ENCODE data around the gene OVOL2. TPM values are rescaled to one million over a fixed set of nuclear protein-coding genes. Genes with fewer than 3 reads are reported as not detected.
A peak's percentile ranks its signal among the peaks of the same experiment; 100 is the strongest.

The OVOL2 gene
- total and polyA plus RNA-seq, 3 experiments from 2014 or later, result not detected

DNA sequence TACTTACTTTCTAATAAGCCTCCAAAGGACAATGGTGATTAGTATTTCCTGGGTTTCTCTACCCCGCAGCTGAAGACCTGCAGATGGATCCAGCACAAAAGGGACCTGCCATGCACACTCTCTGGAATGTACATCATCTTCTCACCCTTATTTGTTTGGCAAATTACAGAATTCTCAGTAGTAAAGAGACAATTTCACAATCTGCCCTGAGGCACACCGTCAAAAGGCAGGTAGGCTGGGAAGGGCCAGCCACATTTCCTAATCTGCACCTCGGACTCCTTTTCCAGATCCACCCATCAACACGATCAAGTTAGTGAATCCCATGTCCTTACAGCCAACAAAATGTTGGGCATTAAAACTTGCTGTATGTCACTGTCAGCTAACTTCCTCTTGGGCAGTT lies 4.9 kb downstream of the OVOL2 start:
- Mint-ChIP-seq H3K9me3 (no peaks in the 10 kb centered on the region), H3K27ac (peak overlapping the region in 1 of 8 donors; percentile 11), H3K27me3 (peaks cover 25 to 44% of the 10 kb centered on the region in 2 donors), H3K4me1 (peaks cover 4 to 6% (median 5%) of the 10 kb centered on the region in 3 donors), H3K4me3 (no peak overlapping the region), H3K36me3 (no peaks in the 10 kb centered on the region)
- H3K27ac ChIP-seq (ENCODE audit: low read depth, low read length), result no peak overlapping the region
- CTCF ChIA-PET, result no interaction called here
- H3K36me3 ChIP-seq (ENCODE audit: insufficient read depth, low read length), result no peaks in the 10 kb centered on the region
- POLR2A ChIA-PET, result no interaction called here
- no peaks in the 10 kb centered on the region for H3K9me3 ChIP-seq (ENCODE audit: low read length)
- H3K4me1 ChIP-seq (ENCODE audit: insufficient read depth, low read length), result no peaks in the 10 kb centered on the region
- no peak overlapping the region for H3K4me3 ChIP-seq (ENCODE audit: low read length)
- DNase-seq, result no peak
- peaks cover 13% of the 10 kb centered on the region for H3K27me3 ChIP-seq (ENCODE audit: insufficient read depth, low read length, poor library complexity, severe bottlenecking)

DNA sequence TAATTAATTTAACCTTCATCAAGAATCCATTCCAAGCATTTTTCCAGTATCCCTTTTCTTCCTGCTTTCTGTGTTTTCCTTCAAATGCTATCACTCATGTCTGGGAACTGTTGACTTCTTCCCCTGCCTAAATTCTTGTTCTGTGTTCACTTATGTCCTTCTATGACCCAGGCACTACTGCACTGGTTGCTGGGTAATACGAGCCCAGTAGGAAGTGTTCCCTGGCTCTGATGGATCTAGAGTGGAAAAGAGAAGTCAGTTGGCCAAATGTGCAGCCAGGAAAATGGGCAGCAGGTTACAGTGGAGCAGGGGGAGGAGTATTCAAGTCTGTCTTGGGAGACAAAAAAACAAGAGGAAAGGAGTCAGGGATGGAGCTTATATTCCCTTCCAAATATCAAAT lies 7.1 kb downstream of the OVOL2 start:
- POLR2A ChIA-PET, result no interaction called here
- Histone ChIP-seq H3K27me3 (ENCODE audit: insufficient read depth, low read length, poor library complexity, severe bottlenecking) (peaks cover 13% of the 10 kb centered on the region), H3K36me3 (ENCODE audit: insufficient read depth, low read length) (no peaks in the 10 kb centered on the region), H3K27ac (ENCODE audit: low read depth, low read length) (no peak overlapping the region), H3K4me1 (ENCODE audit: insufficient read depth, low read length) (no peaks in the 10 kb centered on the region), H3K9me3 (ENCODE audit: low read length) (no peaks in the 10 kb centered on the region), H3K4me3 (ENCODE audit: low read length) (no peak overlapping the region)
- Mint-ChIP-seq H3K36me3 (no peaks in the 10 kb centered on the region), H3K9me3 (no peaks in the 10 kb centered on the region), H3K27me3 (peaks cover 24 to 44% of the 10 kb centered on the region in 2 donors), H3K4me1 (no peaks in the 10 kb centered on the region), H3K4me3 (no peak overlapping the region), H3K27ac (peak overlapping the region in 1 of 8 donors; percentile 27)
- CTCF ChIA-PET, result no interaction called here
- DNase-seq, result no peak

DNA sequence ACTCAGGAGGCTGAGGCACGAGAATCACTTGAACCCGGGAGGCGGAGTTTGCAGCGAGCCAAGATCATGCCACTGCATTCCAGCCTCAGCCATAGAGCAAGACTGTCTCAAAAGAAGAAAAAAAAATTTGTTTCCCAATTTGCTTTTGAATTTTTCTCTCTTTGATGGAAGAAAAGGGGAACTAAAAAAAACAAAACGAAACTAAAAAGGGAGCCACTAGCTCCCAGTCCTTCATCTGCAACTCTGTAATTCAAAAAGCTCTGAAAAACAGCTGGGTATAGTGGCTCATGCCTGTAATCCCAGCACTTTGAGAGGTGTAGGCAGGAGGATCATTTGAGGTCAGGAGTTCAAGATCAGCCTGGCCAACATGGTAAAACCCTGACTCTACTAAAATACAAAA lies 9.5 kb downstream of the OVOL2 start:
- POLR2A ChIA-PET, result no interaction called here
- no peaks in the 10 kb centered on the region for H3K4me1 Mint-ChIP-seq
- Histone ChIP-seq H3K9me3 (ENCODE audit: low read length) (no peaks in the 10 kb centered on the region), H3K27me3 (ENCODE audit: insufficient read depth, low read length, poor library complexity, severe bottlenecking) (peaks cover 4% of the 10 kb centered on the region), H3K4me3 (ENCODE audit: low read length) (no peak overlapping the region), H3K4me1 (ENCODE audit: insufficient read depth, low read length) (no peaks in the 10 kb centered on the region), H3K27ac (ENCODE audit: low read depth, low read length) (no peak overlapping the region), H3K36me3 (ENCODE audit: insufficient read depth, low read length) (no peaks in the 10 kb centered on the region)
- H3K9me3 Mint-ChIP-seq, result peaks cover 0 to 6% (median 2%) of the 10 kb centered on the region in 5 donors
- no peak overlapping the region for H3K27ac Mint-ChIP-seq
- H3K36me3 Mint-ChIP-seq, result no peaks in the 10 kb centered on the region
- H3K4me3 Mint-ChIP-seq, result peak overlapping the region in 1 of 7 donors; percentile 23
- CTCF ChIA-PET, result no interaction called here
- DNase-seq, result no peak
- H3K27me3 Mint-ChIP-seq, result peaks cover 12 to 38% of the 10 kb centered on the region in 2 donors

DNA sequence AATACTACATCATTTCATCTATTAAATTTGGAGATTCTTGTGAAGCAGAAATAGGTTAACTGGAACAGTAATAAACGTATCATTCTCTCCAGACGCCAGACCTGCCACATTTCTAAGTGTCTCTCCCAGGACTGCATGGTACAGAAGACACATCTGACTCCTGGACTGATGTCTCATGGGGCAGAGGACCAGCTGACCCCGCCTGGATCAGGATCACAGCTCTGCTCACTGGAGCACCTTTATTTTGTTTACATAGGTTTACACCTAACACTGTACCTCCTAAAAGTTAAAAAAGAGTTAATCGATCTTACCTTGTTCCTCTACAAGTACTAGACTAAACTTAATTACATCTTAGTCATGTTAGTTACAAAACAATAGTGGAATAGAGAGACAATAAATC lies 11.2 kb downstream of the OVOL2 start:
- Histone ChIP-seq H3K9me3 (ENCODE audit: low read length) (no peaks in the 10 kb centered on the region), H3K27me3 (ENCODE audit: insufficient read depth, low read length, poor library complexity, severe bottlenecking) (no peaks in the 10 kb centered on the region), H3K4me3 (ENCODE audit: low read length) (no peak overlapping the region), H3K4me1 (ENCODE audit: insufficient read depth, low read length) (no peaks in the 10 kb centered on the region), H3K36me3 (ENCODE audit: insufficient read depth, low read length) (no peaks in the 10 kb centered on the region), H3K27ac (ENCODE audit: low read depth, low read length) (no peak overlapping the region)
- Mint-ChIP-seq H3K9me3 (peaks cover 0 to 8% (median 4%) of the 10 kb centered on the region in 5 donors), H3K4me1 (no peaks in the 10 kb centered on the region), H3K27me3 (peaks cover 14 to 30% of the 10 kb centered on the region in 2 donors), H3K27ac (no peak overlapping the region), H3K36me3 (no peaks in the 10 kb centered on the region), H3K4me3 (no peak overlapping the region)
- POLR2A ChIA-PET, result no interaction called here
- DNase-seq, result no peak
- CTCF ChIA-PET, result no interaction called here

DNA sequence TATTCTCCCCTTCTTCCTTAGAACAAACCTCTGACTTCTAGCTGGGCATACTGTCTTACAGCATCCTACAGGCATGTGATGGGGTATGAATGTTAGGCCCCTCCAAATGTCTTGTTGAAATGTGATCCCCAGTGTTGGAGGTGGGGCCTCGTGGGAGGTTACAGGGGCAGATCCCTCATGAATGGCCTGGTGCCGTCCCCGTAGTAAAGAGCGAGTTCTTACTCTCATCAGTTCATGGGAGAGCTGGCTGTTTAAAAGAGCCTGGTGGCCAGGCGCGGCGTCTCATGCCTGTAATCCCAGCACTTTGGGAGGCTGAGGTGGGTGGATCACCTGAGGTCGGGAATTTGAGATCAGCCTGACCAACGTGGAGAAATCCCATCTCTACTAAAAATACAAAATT lies 15.5 kb downstream of the OVOL2 start:
- no peaks in the 10 kb centered on the region for H3K4me1 ChIP-seq (ENCODE audit: insufficient read depth, low read length)
- no peak for DNase-seq
- no peaks in the 10 kb centered on the region for H3K4me1 Mint-ChIP-seq
- CTCF ChIA-PET, result no interaction called here
- H3K27ac Mint-ChIP-seq, result no peak overlapping the region
- no peaks in the 10 kb centered on the region for H3K36me3 Mint-ChIP-seq
- H3K27me3 Mint-ChIP-seq, result peaks cover 22 to 42% of the 10 kb centered on the region in 2 donors
- H3K9me3 ChIP-seq (ENCODE audit: low read length), result no peaks in the 10 kb centered on the region
- H3K36me3 ChIP-seq (ENCODE audit: insufficient read depth, low read length), result no peaks in the 10 kb centered on the region
- no peak overlapping the region for H3K4me3 ChIP-seq (ENCODE audit: low read length)
- POLR2A ChIA-PET, result no interaction called here
- H3K27me3 ChIP-seq (ENCODE audit: insufficient read depth, low read length, poor library complexity, severe bottlenecking), result no peaks in the 10 kb centered on the region
- H3K9me3 Mint-ChIP-seq, result peaks cover 0 to 8% (median 4%) of the 10 kb centered on the region in 5 donors
- no peak overlapping the region for H3K4me3 Mint-ChIP-seq
- no peak overlapping the region for H3K27ac ChIP-seq (ENCODE audit: low read depth, low read length)

DNA sequence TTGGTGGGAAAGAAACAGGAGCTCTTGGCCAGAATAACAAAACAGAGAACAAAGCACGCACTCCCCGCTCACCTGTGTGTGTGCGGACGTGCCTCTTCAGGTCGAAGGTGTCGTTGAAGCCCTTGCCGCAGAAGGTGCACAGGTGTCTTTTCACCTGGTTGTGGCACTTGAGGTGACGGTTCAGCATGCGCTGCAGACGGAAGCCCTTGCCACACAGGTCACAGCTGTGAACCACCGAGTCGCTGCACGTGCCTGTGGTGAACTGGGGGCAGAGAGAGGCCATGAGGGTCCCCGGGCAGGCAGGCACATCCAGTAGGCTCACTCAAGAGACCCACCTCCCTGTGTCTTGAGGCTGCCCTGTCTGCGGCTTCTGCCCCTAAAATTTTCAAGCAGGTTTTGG lies 16.3 kb downstream of the OVOL2 start:
- Mint-ChIP-seq H3K27me3 (peaks cover 21 to 40% of the 10 kb centered on the region in 2 donors), H3K4me3 (no peak overlapping the region), H3K9me3 (peaks cover 0 to 8% (median 4%) of the 10 kb centered on the region in 5 donors), H3K27ac (no peak overlapping the region), H3K36me3 (no peaks in the 10 kb centered on the region), H3K4me1 (no peaks in the 10 kb centered on the region)
- POLR2A ChIA-PET, result no interaction called here
- Histone ChIP-seq H3K9me3 (ENCODE audit: low read length) (no peaks in the 10 kb centered on the region), H3K4me3 (ENCODE audit: low read length) (no peak overlapping the region), H3K36me3 (ENCODE audit: insufficient read depth, low read length) (no peaks in the 10 kb centered on the region), H3K27ac (ENCODE audit: low read depth, low read length) (no peak overlapping the region), H3K27me3 (ENCODE audit: insufficient read depth, low read length, poor library complexity, severe bottlenecking) (no peaks in the 10 kb centered on the region), H3K4me1 (ENCODE audit: insufficient read depth, low read length) (no peaks in the 10 kb centered on the region)
- peak in 1 of 5 donors; percentile 39 for DNase-seq
- CTCF ChIA-PET, result no interaction called here

DNA sequence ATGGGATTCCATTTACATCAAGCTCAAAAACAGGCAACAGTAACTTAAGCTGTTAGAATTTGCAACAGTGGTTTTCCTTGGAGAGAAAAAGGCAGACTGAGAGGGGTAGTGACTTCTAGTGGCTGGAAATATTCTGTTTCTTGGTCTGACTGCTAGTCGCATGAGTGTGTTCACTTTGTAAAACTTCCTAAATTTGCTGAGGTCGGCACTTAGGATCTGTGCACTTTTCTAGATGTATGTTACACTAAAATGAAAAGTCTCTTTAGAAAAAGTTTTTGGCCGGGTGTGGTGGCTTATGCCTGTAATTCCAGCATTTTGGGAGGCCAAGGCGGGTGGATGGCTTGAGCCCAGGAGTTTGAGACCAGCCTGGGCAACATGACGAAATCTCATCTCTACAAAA lies 18.7 kb downstream of the OVOL2 start:
- Mint-ChIP-seq H3K4me1 (no peaks in the 10 kb centered on the region), H3K4me3 (no peak overlapping the region), H3K27me3 (peaks cover 14 to 40% of the 10 kb centered on the region in 2 donors), H3K36me3 (no peaks in the 10 kb centered on the region), H3K27ac (no peak overlapping the region), H3K9me3 (peaks cover 0 to 8% (median 4%) of the 10 kb centered on the region in 5 donors)
- Histone ChIP-seq H3K4me3 (ENCODE audit: low read length) (no peak overlapping the region), H3K36me3 (ENCODE audit: insufficient read depth, low read length) (no peaks in the 10 kb centered on the region), H3K9me3 (ENCODE audit: low read length) (no peaks in the 10 kb centered on the region), H3K27ac (ENCODE audit: low read depth, low read length) (no peak overlapping the region), H3K4me1 (ENCODE audit: insufficient read depth, low read length) (no peaks in the 10 kb centered on the region), H3K27me3 (ENCODE audit: insufficient read depth, low read length, poor library complexity, severe bottlenecking) (no peaks in the 10 kb centered on the region)
- ChIA-PET CTCF (no interaction called here), POLR2A (no interaction called here)
- DNase-seq, result no peak

DNA sequence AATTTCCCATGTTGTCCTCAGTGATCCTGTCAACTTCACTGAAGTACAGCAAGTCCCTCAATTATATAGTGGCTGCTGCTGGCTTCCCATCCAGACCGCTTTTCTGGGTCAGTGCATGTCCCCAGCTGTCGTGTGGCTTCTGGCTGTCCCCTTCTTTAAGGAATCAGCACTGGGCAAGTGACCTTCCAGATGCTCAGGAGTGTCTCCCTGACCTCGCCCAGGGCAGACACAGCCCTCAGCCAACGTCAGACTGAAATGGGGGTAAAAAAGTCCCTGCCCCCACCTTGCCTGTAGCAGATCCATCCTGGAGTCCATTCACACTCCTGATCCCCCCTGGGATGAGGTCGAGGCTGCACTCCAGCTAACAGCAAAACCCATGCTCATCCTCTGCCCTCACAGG lies 23.7 kb downstream of the OVOL2 start:
- Histone ChIP-seq H3K27ac (ENCODE audit: low read depth, low read length) (no peak overlapping the region), H3K27me3 (ENCODE audit: insufficient read depth, low read length, poor library complexity, severe bottlenecking) (no peaks in the 10 kb centered on the region), H3K9me3 (ENCODE audit: low read length) (no peaks in the 10 kb centered on the region), H3K4me3 (ENCODE audit: low read length) (no peak overlapping the region), H3K4me1 (ENCODE audit: insufficient read depth, low read length) (no peaks in the 10 kb centered on the region), H3K36me3 (ENCODE audit: insufficient read depth, low read length) (no peaks in the 10 kb centered on the region)
- no peaks in the 10 kb centered on the region for H3K9me3 Mint-ChIP-seq
- H3K27ac Mint-ChIP-seq, result no peak overlapping the region
- no peak overlapping the region for H3K4me3 Mint-ChIP-seq
- peaks cover 10 to 35% of the 10 kb centered on the region in 2 donors for H3K27me3 Mint-ChIP-seq
- DNase-seq, result no peak
- H3K4me1 Mint-ChIP-seq, result no peaks in the 10 kb centered on the region
- ChIA-PET POLR2A (no interaction called here), CTCF (no interaction called here)
- H3K36me3 Mint-ChIP-seq, result no peaks in the 10 kb centered on the region

Data from CD8-positive, alpha-beta memory T cell (primary cell).